Measurements from ENCODE around the gene SRRM3. TPM values are rescaled to one million over a fixed set of nuclear protein-coding genes. Genes with fewer than 3 reads are reported as not detected.
"Not testable (repeated sequence)": the region's sequence is repeated elsewhere in the genome, so short reads cannot be mapped to it uniquely, and the experiment has no call there.

SRRM3 gene
- total RNA-seq, 1 experiment from 2014 or later, result 0.21 TPM

- H3K36me3 Mint-ChIP-seq (ENCODE audit: insufficient read depth, unreplicated experiment), result no peaks in the 10 kb centered on the region
- intact Hi-C loops (cut with micrococcal nuclease; ENCODE audit: unreplicated experiment), result no loop called here
- CTCF ChIA-PET, result interaction anchor here (0.7 kb wide), 1 partner anchor 56 kb away, joined by 3 read pairs; no protein-coding TSS in a partner anchor
- BruUV-seq (replicated peaks), result no TSS peak
- no peak overlapping the region for H3K27ac Mint-ChIP-seq (ENCODE audit: unreplicated experiment)
- no peaks in the 10 kb centered on the region for H3K4me1 Mint-ChIP-seq (ENCODE audit: low read depth, unreplicated experiment)
- DNase-seq, result no peak
- H3K27me3 Mint-ChIP-seq (ENCODE audit: unreplicated experiment), result peaks cover 70% of the 10 kb centered on the region
- H3K9me3 Mint-ChIP-seq (ENCODE audit: low read depth, unreplicated experiment), result no peaks in the 10 kb centered on the region
- TF ChIP-seq CTCF (IDR thresholded peaks at IDR 0.05; ENCODE audit: unreplicated experiment), result no peak
- no peak overlapping the region for H3K4me3 Mint-ChIP-seq (ENCODE audit: low read depth, unreplicated experiment)
Measured at GRCh38 chr7:76236224-76236623, 34.5 kb downstream of the SRRM3 start.

GRCh38 chr7:76238326-76238725, 36.6 kb downstream of the SRRM3 start:
- CTCF ChIA-PET, result no interaction called here
- BruUV-seq (replicated peaks), result no TSS peak
- H3K4me3 Mint-ChIP-seq (ENCODE audit: low read depth, unreplicated experiment), result no peak overlapping the region
- no peaks in the 10 kb centered on the region for H3K36me3 Mint-ChIP-seq (ENCODE audit: insufficient read depth, unreplicated experiment)
- TF ChIP-seq CTCF (IDR thresholded peaks at IDR 0.05; ENCODE audit: unreplicated experiment), result no peak
- H3K4me1 Mint-ChIP-seq (ENCODE audit: low read depth, unreplicated experiment), result no peaks in the 10 kb centered on the region
- no peaks in the 10 kb centered on the region for H3K9me3 Mint-ChIP-seq (ENCODE audit: low read depth, unreplicated experiment)
- H3K27me3 Mint-ChIP-seq (ENCODE audit: unreplicated experiment), result peaks cover 49% of the 10 kb centered on the region
- H3K27ac Mint-ChIP-seq (ENCODE audit: unreplicated experiment), result no peak overlapping the region
- no peak for DNase-seq
- intact Hi-C loops (cut with micrococcal nuclease; ENCODE audit: unreplicated experiment), result no loop called here

- H3K27me3 Mint-ChIP-seq (ENCODE audit: unreplicated experiment), result peaks cover 43% of the 10 kb centered on the region
- TF ChIP-seq CTCF (IDR thresholded peaks at IDR 0.05; ENCODE audit: unreplicated experiment), result no peak
- no peaks in the 10 kb centered on the region for H3K4me1 Mint-ChIP-seq (ENCODE audit: low read depth, unreplicated experiment)
- H3K9me3 Mint-ChIP-seq (ENCODE audit: low read depth, unreplicated experiment), result no peaks in the 10 kb centered on the region
- CTCF ChIA-PET, result no interaction called here
- intact Hi-C loops (cut with micrococcal nuclease; ENCODE audit: unreplicated experiment), result no loop called here
- no peaks in the 10 kb centered on the region for H3K36me3 Mint-ChIP-seq (ENCODE audit: insufficient read depth, unreplicated experiment)
- H3K4me3 Mint-ChIP-seq (ENCODE audit: low read depth, unreplicated experiment), result no peak overlapping the region
- DNase-seq, result no peak
- BruUV-seq (replicated peaks), result no TSS peak
- H3K27ac Mint-ChIP-seq (ENCODE audit: unreplicated experiment), result no peak overlapping the region
Measured at GRCh38 chr7:76241141-76241540, 39.4 kb downstream of the SRRM3 start.

GRCh38 chr7:76242517-76243063, 40.9 kb downstream of the SRRM3 start:
- intact Hi-C loops (cut with micrococcal nuclease; ENCODE audit: unreplicated experiment); BruUV-seq (replicated peaks); H3K4me3 Mint-ChIP-seq (ENCODE audit: low read depth, unreplicated experiment); H3K9me3 Mint-ChIP-seq (ENCODE audit: low read depth, unreplicated experiment); H3K4me1 Mint-ChIP-seq (ENCODE audit: low read depth, unreplicated experiment); H3K27ac Mint-ChIP-seq (ENCODE audit: unreplicated experiment); DNase-seq; CTCF ChIA-PET; H3K36me3 Mint-ChIP-seq (ENCODE audit: insufficient read depth, unreplicated experiment): not testable (repeated sequence)
- H3K27me3 Mint-ChIP-seq (ENCODE audit: unreplicated experiment), result peaks cover 38% of the 10 kb centered on the region

GRCh38 chr7:76244781-76245391, 43.2 kb downstream of the SRRM3 start:
- BruUV-seq (replicated peaks), result no TSS peak
- Mint-ChIP-seq H3K9me3 (ENCODE audit: low read depth, unreplicated experiment) (no peaks in the 10 kb centered on the region), H3K4me1 (ENCODE audit: low read depth, unreplicated experiment) (no peaks in the 10 kb centered on the region), H3K27me3 (ENCODE audit: unreplicated experiment) (peaks cover 28% of the 10 kb centered on the region), H3K36me3 (ENCODE audit: insufficient read depth, unreplicated experiment) (no peaks in the 10 kb centered on the region), H3K27ac (ENCODE audit: unreplicated experiment) (no peak overlapping the region), H3K4me3 (ENCODE audit: low read depth, unreplicated experiment) (no peak overlapping the region)
- no peak for TF ChIP-seq CTCF (IDR thresholded peaks at IDR 0.05; ENCODE audit: unreplicated experiment)
- intact Hi-C loops (cut with micrococcal nuclease; ENCODE audit: unreplicated experiment), result no loop called here
- no peak for DNase-seq
- CTCF ChIA-PET, result no interaction called here

Measured in Calu3 (cell line).